GM23338 (cell line): Measurements from ENCODE around the gene EGFL7.

Experiments used
- CREB1 ChIP-seq: fragments of 250-450 bp; sonication (Bioruptor Pico); IDR thresholded peaks from 2 replicates; pipeline ENCODE4 v1.5.0; 2020; ENCODE audit warnings: low read depth, mild to moderate bottlenecking, moderate library complexity
- CTCF ChIP-seq, 2 experiments: fragments of 200-600 bp in 1 of 2; sonication (generic) in 1 of 2; conservative IDR thresholded peaks; 2 replicates each; pipeline versions ENCODE4 v1.5.1 to v1.6.1; 2016 to 2017; ENCODE audit warnings: antibody characterized with exemption in 2 of 2, low read depth in 2 of 2, mild to moderate bottlenecking in 2 of 2, moderate library complexity in 1 of 2
- ETS1 ChIP-seq: IDR thresholded peaks from 2 replicates; pipeline ENCODE4 v1.6.1; 2016; ENCODE audit warnings: antibody characterized with exemption
- EZH2 ChIP-seq: fragments of 200-600 bp; sonication (generic); IDR thresholded peaks from one replicate; pipeline ENCODE4 v1.8.0; 2017; ENCODE audit warnings: antibody characterized with exemption, mild to moderate bottlenecking, low read depth; ENCODE audit not compliant: unreplicated experiment
- EZH2phosphoT487 ChIP-seq: fragments of 200-600 bp; sonication (generic); IDR thresholded peaks from one replicate; pipeline ENCODE4 v1.8.1; 2018; ENCODE audit warnings: antibody characterized with exemption; ENCODE audit not compliant: unreplicated experiment
- JUNB ChIP-seq: IDR thresholded peaks from one replicate; pipeline ENCODE4 v1.6.1; 2016; ENCODE audit warnings: antibody characterized with exemption; ENCODE audit not compliant: unreplicated experiment
- POLR2AphosphoS5 ChIP-seq: IDR thresholded peaks from 2 replicates; pipeline ENCODE4 v1.6.1; 2016; ENCODE audit warnings: antibody characterized with exemption, low read depth
- REST ChIP-seq: IDR thresholded peaks from one replicate; pipeline ENCODE4 v1.6.1; 2018; ENCODE audit warnings: antibody characterized with exemption; ENCODE audit not compliant: unreplicated experiment
- STAT1 ChIP-seq: IDR thresholded peaks from one replicate; pipeline ENCODE4 v1.6.1; 2016; ENCODE audit warnings: antibody characterized with exemption; ENCODE audit not compliant: unreplicated experiment
- ZNF331 ChIP-seq: fragments of 250-450 bp; sonication (Bioruptor Pico); IDR thresholded peaks from 2 replicates; pipeline ENCODE4 v1.5.0; 2020; ENCODE audit warnings: low read depth, mild to moderate bottlenecking, moderate library complexity

- TF ChIP-seq EZH2phosphoT487 = no peak
- no peak for TF ChIP-seq CTCF (conservative IDR thresholded peaks at IDR 0.05; ENCODE audit: low read depth in 2 of 2)
- no peak for TF ChIP-seq EZH2
- TF ChIP-seq POLR2AphosphoS5 = no peak
- no peak for TF ChIP-seq REST
- no peak for TF ChIP-seq JUNB
- TF ChIP-seq ZNF331 (CRISPR knock-in tag) = no peak
- no peak for TF ChIP-seq CREB1 (CRISPR knock-in tag)
- TF ChIP-seq ETS1 = no peak
- TF ChIP-seq STAT1 = no peak
These were observed 10.9 kb upstream of the EGFL7 start for GRCh38 chr9:136651860-136652259.
